Kidney (tissue), 14 donors: Measurements from ENCODE around the gene ZNF562. TPM values are rescaled to one million over a fixed set of nuclear protein-coding genes. Genes with fewer than 3 reads are reported as not detected.

ENCODE experiments used
- DNase-seq, 5 donors: peaks; one replicate each; pipeline ENCODE4 v3.0.0-alpha.2; 2013 to 2020
- FAIRE-seq: peaks from 2 replicates; lab custom pipeline; 2012; peaks lifted over from hg19 to GRCh38; lab: Jason Lieb, UNC
- H3K27ac ChIP-seq, 2 donors: one replicate each; pipeline ENCODE4 v1.7.0; 2013; ENCODE audit warnings: low read depth in 2 of 2, low read length in 2 of 2, inconsistent platforms in 1 of 2
- H3K27me3 ChIP-seq: one replicate; pipeline ENCODE4 v1.7.1; 2013; ENCODE audit warnings: low read length, inconsistent platforms; ENCODE audit not compliant: control insufficient read depth, insufficient read depth
- H3K36me3 ChIP-seq, 3 donors: one replicate each; pipeline versions ENCODE4 v1.7.0 to v1.7.1; 2013; ENCODE audit warnings: low read length in 3 of 3, control low read depth in 1 of 3, inconsistent platforms in 1 of 3; ENCODE audit not compliant: insufficient read depth in 3 of 3, control insufficient read depth in 2 of 3
- H3K4me1 ChIP-seq, 3 donors: one replicate each; pipeline versions ENCODE4 v1.7.0 to v1.7.1; 2013; ENCODE audit warnings: low read length in 3 of 3, inconsistent platforms in 1 of 3, low read depth in 1 of 3; ENCODE audit not compliant: control insufficient read depth in 2 of 3, insufficient read depth in 2 of 3
- H3K4me3 ChIP-seq, 3 donors: one replicate each; pipeline versions ENCODE4 v1.7.0 to v1.8.1; 2013; ENCODE audit warnings: low read length in 3 of 3, control low read depth in 1 of 3, inconsistent platforms in 1 of 3
- H3K9ac ChIP-seq, 3 donors: one replicate each; pipeline versions ENCODE4 v1.7.0 to v1.7.1; 2013; ENCODE audit warnings: low read length in 3 of 3, control low read depth in 1 of 3, inconsistent platforms in 1 of 3
- H3K9me3 ChIP-seq, 3 donors: one replicate each; pipeline versions ENCODE4 v1.7.0 to v1.7.1; 2013; ENCODE audit warnings: low read length in 3 of 3, control low read depth in 1 of 3, inconsistent platforms in 1 of 3; ENCODE audit not compliant: control insufficient read depth in 2 of 3, insufficient read depth in 1 of 3
- intact Hi-C: fragments of 100-400 bp; cut with DNase I; formaldehyde crosslinking; loops from one replicate; pipeline ENCODE4 v1.11.1; 2022
- polyA plus RNA-seq: library from polyadenylated mRNA; stranded (reverse); fragments of 350-450 nt; fragmentation: Illumina TruSeq; extraction: RNeasy Lipid Tissue Mini Kit (QIAGEN cat#74804); gene quantifications from one replicate; pipeline ENCODE4 v1.2.3, GENCODE V29; 2014; ENCODE audit warnings: low read depth, low replicate concordance; ENCODE audit not compliant: insufficient read depth
- total RNA-seq: library from RNA; stranded (reverse); fragmentation: NEBNext Ultra II Directional; extraction: Animal tissue kit (Norgen Biotek cat#: 25700); gene quantifications from one replicate; pipeline ENCODE4 v1.2.1, GENCODE V29; 2021
- TF ChIP-seq, protein P1 (sequence below): IDR thresholded peaks from 3 replicates; pipeline ENCODE4 v1.5.1; 2012; ENCODE audit warnings: mild to moderate bottlenecking, moderate library complexity, borderline replicate concordance; ENCODE audit not compliant: insufficient read depth; ENCODE audit errors: extremely low read depth
- donor health status: control.
- donor health status: control.
- donor health status: control.
- donor health status: control.
- donor health status: control.
- donor health status: DM: yes; HTN: yes; CAD: no.
- donor health status: Normal renal cell carcinoma (clear cell type).

The ZNF562 gene
- total and polyA plus RNA-seq, 2 donors from 2014 or later: 4.9 to 37.6 TPM

DNA sequence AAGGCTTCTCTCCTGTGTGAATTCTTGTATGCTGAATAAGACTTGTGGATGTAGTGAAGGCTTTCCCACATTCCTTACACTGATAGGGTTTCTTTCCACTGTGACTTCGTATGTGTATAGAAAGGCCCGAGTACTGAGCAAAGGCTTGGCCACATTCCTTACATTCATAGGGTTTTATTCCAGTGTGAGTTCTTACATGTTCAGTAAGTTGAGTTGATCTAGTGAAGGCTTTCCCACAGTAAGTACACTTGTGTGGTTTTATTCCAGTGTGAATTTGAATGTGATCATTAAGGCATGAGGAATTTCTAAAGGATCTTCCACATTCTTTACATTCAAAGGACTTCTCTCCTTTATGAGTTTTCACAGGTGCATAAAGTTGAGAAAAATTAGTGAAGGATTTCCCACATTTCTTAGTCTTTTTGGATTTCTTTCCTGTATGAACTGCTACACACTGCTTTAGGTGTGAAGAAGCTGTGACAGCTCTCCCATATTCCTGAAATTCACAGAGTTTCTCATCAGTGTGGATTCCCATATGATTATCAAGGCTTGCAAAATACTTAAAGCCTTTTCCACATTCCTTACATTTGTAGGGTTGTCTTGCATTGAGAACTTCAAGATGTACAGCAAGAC lies 64.3 kb downstream of the ZNF562 start:
- peaks cover 1 to 52% (median 16%) of the 10 kb centered on the region in 3 donors for H3K9me3 ChIP-seq
- H3K36me3 ChIP-seq: peaks cover 31 to 58% (median 32%) of the 10 kb centered on the region in 3 donors
- no peak for FAIRE-seq
- H3K9ac ChIP-seq: no peak overlapping the region
- no peaks in the 10 kb centered on the region for H3K4me1 ChIP-seq
- H3K27me3 ChIP-seq: no peaks in the 10 kb centered on the region
- TF ChIP-seq, protein P1, sequence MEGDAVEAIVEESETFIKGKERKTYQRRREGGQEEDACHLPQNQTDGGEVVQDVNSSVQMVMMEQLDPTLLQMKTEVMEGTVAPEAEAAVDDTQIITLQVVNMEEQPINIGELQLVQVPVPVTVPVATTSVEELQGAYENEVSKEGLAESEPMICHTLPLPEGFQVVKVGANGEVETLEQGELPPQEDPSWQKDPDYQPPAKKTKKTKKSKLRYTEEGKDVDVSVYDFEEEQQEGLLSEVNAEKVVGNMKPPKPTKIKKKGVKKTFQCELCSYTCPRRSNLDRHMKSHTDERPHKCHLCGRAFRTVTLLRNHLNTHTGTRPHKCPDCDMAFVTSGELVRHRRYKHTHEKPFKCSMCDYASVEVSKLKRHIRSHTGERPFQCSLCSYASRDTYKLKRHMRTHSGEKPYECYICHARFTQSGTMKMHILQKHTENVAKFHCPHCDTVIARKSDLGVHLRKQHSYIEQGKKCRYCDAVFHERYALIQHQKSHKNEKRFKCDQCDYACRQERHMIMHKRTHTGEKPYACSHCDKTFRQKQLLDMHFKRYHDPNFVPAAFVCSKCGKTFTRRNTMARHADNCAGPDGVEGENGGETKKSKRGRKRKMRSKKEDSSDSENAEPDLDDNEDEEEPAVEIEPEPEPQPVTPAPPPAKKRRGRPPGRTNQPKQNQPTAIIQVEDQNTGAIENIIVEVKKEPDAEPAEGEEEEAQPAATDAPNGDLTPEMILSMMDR: no peak
- DNase-seq: no peak
- H3K4me3 ChIP-seq: no peak overlapping the region
- no peak overlapping the region for H3K27ac ChIP-seq
- intact Hi-C loops: no loop called here

DNA sequence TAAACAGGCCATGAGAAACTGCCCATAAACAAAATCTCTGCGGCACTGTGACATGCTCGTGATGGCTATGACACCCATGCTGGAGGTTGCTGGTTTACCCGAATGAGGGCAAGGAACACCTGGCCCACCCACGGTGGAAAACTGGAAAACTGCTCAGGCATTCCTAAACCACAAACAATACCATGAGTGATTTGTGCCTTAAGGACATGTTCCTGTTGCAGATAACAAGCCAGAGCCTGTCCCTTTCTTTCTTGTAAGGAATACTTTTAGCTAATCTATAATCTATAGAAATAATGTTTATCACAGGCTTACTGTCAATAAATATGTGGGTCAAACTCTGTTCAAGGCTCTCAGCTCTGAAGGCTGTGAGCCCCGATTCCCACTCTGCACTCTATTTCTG lies 66.0 kb downstream of the ZNF562 start:
- Histone ChIP-seq H3K36me3 (peaks cover 30 to 44% (median 31%) of the 10 kb centered on the region in 3 donors), H3K27me3 (no peaks in the 10 kb centered on the region), H3K27ac (no peak overlapping the region), H3K9ac (no peak overlapping the region), H3K4me1 (no peaks in the 10 kb centered on the region), H3K4me3 (no peak overlapping the region), H3K9me3 (peaks cover 1 to 55% (median 16%) of the 10 kb centered on the region in 3 donors)
- TF ChIP-seq, protein P1: no peak
- FAIRE-seq: no peak
- intact Hi-C loops: no loop called here
- no peak for DNase-seq

DNA sequence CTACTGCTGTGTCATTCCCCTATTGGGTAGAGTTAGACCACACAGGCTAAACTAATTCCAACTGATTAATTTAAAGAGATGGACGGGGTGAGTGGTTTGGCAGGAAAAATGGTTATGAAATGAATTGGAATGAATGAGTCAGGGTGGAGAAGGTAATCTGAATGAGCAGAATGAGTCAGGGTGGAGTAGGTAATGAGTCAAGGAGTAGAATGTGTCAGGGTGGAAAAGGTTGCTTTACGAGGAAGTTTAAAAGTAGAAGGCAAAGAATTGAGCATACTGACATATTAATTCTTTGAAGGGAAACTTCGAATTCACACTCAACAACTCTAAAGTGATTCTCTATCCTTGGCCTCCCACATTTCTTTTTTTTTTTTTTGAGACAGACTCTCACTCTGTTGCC lies 77.9 kb downstream of the ZNF562 start:
- DNase-seq: no peak
- TF ChIP-seq, protein P1: no peak
- no peak overlapping the region for H3K9ac ChIP-seq
- no peaks in the 10 kb centered on the region for H3K27me3 ChIP-seq
- H3K9me3 ChIP-seq: no peaks in the 10 kb centered on the region
- intact Hi-C loops: no loop called here
- H3K4me3 ChIP-seq: no peak overlapping the region
- H3K36me3 ChIP-seq: no peaks in the 10 kb centered on the region
- H3K27ac ChIP-seq: no peak overlapping the region
- no peaks in the 10 kb centered on the region for H3K4me1 ChIP-seq
- FAIRE-seq: no peak

Other genes starting within 250 kb of the ZNF562 start
- gene ZNF266, start 239.5 kb downstream of the ZNF562 start, total RNA-seq: 31.4 TPM
- gene ZNF266, start 239.5 kb downstream of the ZNF562 start, polyA plus RNA-seq: 8.4 TPM
- gene ZNF560, start 176.5 kb downstream of the ZNF562 start, total RNA-seq: not detected
- gene ZNF560, start 176.5 kb downstream of the ZNF562 start, polyA plus RNA-seq: not detected
- gene ZNF426, start 136.5 kb downstream of the ZNF562 start, total RNA-seq: 22.9 TPM
- gene ZNF426, start 136.5 kb downstream of the ZNF562 start, polyA plus RNA-seq: 2.9 TPM
- 40.3 TPM for gene ZNF121, start 90.6 kb downstream of the ZNF562 start, total RNA-seq
- 2.8 TPM for gene ZNF121, start 90.6 kb downstream of the ZNF562 start, polyA plus RNA-seq
- 35.5 TPM for gene ZNF561, start 53.9 kb downstream of the ZNF562 start, total RNA-seq
- gene ZNF561, start 53.9 kb downstream of the ZNF562 start, polyA plus RNA-seq: 13.3 TPM
- gene ZNF846, start 93.6 kb upstream of the ZNF562 start, total RNA-seq: 17.7 TPM
- 5.8 TPM for gene ZNF846, start 93.6 kb upstream of the ZNF562 start, polyA plus RNA-seq
- gene FBXL12, start 144.0 kb upstream of the ZNF562 start, total RNA-seq: 22.2 TPM
- gene FBXL12, start 144.0 kb upstream of the ZNF562 start, polyA plus RNA-seq: 12.7 TPM
- gene UBL5, start 152.8 kb upstream of the ZNF562 start, total RNA-seq: 322 TPM
- 968 TPM for gene UBL5, start 152.8 kb upstream of the ZNF562 start, polyA plus RNA-seq
- 57.7 TPM for gene PIN1, start 160.2 kb upstream of the ZNF562 start, total RNA-seq
- gene PIN1, start 160.2 kb upstream of the ZNF562 start, polyA plus RNA-seq: 143 TPM